ENCODE data around the gene DOC2A. TPM values are rescaled to one million over a fixed set of nuclear protein-coding genes. Genes with fewer than 3 reads are reported as not detected.

DOC2A gene
- total and polyA plus RNA-seq, 2 donors (not counting 3 experiments of a cell fraction or from before 2014, with no cell fraction given) = 0.60 to 0.63 TPM

- Histone ChIP-seq H3K9me3 (replicated peaks; ENCODE audit: control insufficient read depth, insufficient read depth, low read length) (no peaks in the 10 kb centered on the region), H3K4me2 (ENCODE audit: insufficient read depth, low read length) (no peak overlapping the region), H3K36me3 (ENCODE audit: control insufficient read depth in 2 of 2, extremely low read depth in 1 of 2, insufficient read depth in 2 of 2, low read length in 2 of 2) (peaks cover 41 to 92% of the 10 kb centered on the region in 2 experiments), H3K79me2 (ENCODE audit: control insufficient read depth, insufficient read depth, low read length) (peaks cover 2% of the 10 kb centered on the region), H2AFZ (ENCODE audit: low read depth, low read length) (no peak overlapping the region), H3K27ac (ENCODE audit: insufficient read depth, low read depth, low read length) (no peak overlapping the region), H3K9me1 (replicated peaks; ENCODE audit: control insufficient read depth, extremely low read depth, insufficient read depth, low read length) (no peaks in the 10 kb centered on the region), H3K9ac (replicated peaks; ENCODE audit: extremely low read depth, insufficient read depth, low read length) (no peak overlapping the region), H3K4me1 (ENCODE audit: control insufficient read depth, extremely low read depth, insufficient read depth, low read length) (no peaks in the 10 kb centered on the region), H3K27me3 (ENCODE audit: control insufficient read depth in 2 of 2, insufficient read depth in 2 of 2, low read length in 2 of 2) (no peaks in the 10 kb centered on the region), H3K4me3 (replicated peaks in 1 of 3; ENCODE audit: insufficient read depth in 1 of 3, low read depth in 1 of 3, low read length in 3 of 3) (no peak overlapping the region), H4K20me1 (replicated peaks; ENCODE audit: control insufficient read depth, extremely low read depth, insufficient read depth, low read length) (no peaks in the 10 kb centered on the region)
- dilution Hi-C loops (cut with MboI; ENCODE audit: extremely low pct_ligation_motif_present, low sequenced_read_pairs) = no loop called here
- no TSS peak for BruUV-seq (replicated peaks)
- no peak for FAIRE-seq
- ChIA-PET POLR2A (interaction anchor here (1.1 to 1.2 kb wide), 2 partner anchors 9 to 13 kb away, joined by 3 read pairs; partner anchors contain the start of gene HIRIP3), CTCF (interaction anchor here (1.3 to 2.1 kb wide), 3 partner anchors 20 to 179 kb away, joined by 3 to 6 read pairs (median 3); no protein-coding TSS in a partner anchor)
- no peak for TF ChIP-seq EZH2 (IDR thresholded peaks at IDR 0.05; ENCODE audit: borderline replicate concordance, low read depth, low read length, severe bottlenecking)
- TF ChIP-seq FOS (IDR thresholded peaks at IDR 0.05; ENCODE audit: borderline replicate concordance, insufficient read depth, low read length) = no peak
- no peak for TF ChIP-seq POLR2AphosphoS5 (IDR thresholded peaks at IDR 0.05; ENCODE audit: insufficient read depth, low read depth, low read length)
- TF ChIP-seq POLR2A (IDR thresholded peaks at IDR 0.05; ENCODE audit: low read depth, low read length) = no peak
- TF ChIP-seq MYC (IDR thresholded peaks at IDR 0.05; ENCODE audit: low read depth, low read length) = no peak
- TF ChIP-seq, protein P1, sequence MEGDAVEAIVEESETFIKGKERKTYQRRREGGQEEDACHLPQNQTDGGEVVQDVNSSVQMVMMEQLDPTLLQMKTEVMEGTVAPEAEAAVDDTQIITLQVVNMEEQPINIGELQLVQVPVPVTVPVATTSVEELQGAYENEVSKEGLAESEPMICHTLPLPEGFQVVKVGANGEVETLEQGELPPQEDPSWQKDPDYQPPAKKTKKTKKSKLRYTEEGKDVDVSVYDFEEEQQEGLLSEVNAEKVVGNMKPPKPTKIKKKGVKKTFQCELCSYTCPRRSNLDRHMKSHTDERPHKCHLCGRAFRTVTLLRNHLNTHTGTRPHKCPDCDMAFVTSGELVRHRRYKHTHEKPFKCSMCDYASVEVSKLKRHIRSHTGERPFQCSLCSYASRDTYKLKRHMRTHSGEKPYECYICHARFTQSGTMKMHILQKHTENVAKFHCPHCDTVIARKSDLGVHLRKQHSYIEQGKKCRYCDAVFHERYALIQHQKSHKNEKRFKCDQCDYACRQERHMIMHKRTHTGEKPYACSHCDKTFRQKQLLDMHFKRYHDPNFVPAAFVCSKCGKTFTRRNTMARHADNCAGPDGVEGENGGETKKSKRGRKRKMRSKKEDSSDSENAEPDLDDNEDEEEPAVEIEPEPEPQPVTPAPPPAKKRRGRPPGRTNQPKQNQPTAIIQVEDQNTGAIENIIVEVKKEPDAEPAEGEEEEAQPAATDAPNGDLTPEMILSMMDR (IDR thresholded peaks at IDR 0.05; ENCODE audit: extremely low read depth in 1 of 2, insufficient read depth in 1 of 2, low read depth in 1 of 2, low read length in 2 of 2) = no peak
- TF ChIP-seq MAX (IDR thresholded peaks at IDR 0.05; ENCODE audit: insufficient read depth, insufficient read length) = no peak
- no peak for TF ChIP-seq GATA2 (IDR thresholded peaks at IDR 0.05; ENCODE audit: insufficient read depth, insufficient read length, low read depth, low read length)
- no peak for TF ChIP-seq JUN (IDR thresholded peaks at IDR 0.05; ENCODE audit: borderline replicate concordance, insufficient read depth, insufficient read length, low read depth)
- DNase-seq (ENCODE audit: low read depth, low spot score) = no peak
- intact Hi-C loops (cut with micrococcal nuclease) = no loop called here
These were observed 24.6 kb downstream of the DOC2A start for GRCh38 chr16:29986231-29986630.

Data from endothelial cell of umbilical vein (primary cell).